GM18867 (cell line): ENCODE data around the gene PTTG1.

Experiments
- ATAC-seq: cut with Tn5 transposase; IDR thresholded peaks from one replicate; pipeline ENCODE4 v1.9.1; 2021; ENCODE audit warnings: mild to moderate bottlenecking, moderate library complexity; ENCODE audit not compliant: unreplicated experiment

PTTG1 gene

DNA sequence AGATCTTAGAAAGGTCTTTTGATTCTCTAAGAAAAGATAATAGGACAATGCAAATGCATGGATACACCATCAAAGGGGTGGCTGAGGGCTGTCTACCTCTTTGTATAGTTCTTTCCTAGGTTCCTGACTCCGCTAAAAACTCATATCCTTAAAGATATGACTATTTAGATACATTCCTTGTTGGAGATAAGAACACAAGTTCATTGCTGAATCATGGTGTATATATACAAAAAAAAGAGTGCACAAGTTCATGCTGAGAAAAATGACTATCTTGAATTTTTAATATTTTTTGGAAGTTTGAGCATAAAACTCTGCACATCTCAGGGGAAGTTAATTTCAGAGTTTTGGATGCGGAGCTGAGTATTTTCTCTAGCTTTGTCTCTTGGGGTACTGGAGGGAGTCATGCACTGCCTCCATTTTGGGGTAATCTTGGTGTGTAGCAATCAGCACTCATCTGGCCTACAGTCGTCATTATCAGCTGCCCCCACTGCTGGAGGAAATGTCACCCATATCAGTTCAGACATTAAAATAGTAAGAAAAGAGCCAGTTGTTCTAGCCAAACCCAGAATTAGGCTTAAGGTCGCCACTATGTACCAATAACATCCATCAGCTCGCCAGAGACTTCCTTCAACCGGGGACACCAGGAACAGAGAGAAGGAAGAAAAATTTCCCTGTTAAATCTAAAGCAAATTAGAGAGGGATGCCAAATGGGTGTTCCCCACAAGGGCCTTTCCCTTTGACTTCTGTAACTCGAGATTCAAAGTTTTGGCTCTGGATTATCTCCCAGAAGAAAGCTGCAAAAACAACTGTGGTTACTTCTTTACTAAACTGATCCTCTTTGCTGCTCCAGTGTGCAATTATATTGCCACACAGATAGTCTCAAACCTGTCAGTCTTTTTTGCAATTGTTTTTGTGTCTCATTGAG lies 49.0 kb downstream of the PTTG1 start:
- no peak for ATAC-seq

DNA sequence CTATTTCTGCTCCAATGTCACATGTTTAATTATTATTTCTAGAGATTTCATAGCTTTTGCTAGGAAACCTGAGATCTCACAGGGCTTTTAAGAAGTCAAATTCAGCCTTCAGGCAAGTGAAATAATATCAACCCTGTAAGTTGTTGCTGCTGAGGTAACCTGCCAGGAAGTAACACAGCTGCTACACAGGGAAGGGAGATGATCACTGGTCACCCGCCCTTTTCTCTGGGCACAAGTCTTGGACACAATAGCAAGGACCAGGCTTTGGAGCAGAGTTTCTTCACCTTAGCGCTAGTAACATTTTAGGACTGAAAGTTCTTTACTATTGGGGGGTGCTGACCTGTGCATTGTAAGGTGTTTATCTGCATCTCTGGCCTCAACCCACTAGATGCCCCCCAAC lies 50.1 kb downstream of the PTTG1 start:
- no peak for ATAC-seq

DNA sequence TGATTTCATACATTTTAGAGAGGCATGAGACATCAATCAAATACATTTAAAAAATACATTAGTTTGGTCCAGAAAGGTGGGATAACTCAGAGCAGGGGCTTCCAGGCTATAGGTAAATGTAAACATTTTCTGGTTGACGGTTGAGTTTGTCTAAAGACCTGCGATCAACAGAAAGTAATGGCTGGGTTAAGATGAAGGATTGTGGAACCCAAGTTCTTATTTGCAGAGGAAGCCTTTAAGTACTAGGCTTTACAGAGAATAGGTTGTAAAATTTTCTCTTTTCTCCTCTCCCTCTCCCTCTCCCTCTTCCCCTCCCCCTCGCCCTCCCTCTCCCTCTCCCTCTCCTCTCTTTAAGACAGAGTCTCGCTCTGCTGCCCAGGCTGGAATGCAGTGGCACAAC lies 50.8 kb downstream of the PTTG1 start:
- ATAC-seq, result no peak

GRCh38 chr5:160473681-160474080 lies 52.0 kb downstream of the PTTG1 start:
- no peak for ATAC-seq

DNA sequence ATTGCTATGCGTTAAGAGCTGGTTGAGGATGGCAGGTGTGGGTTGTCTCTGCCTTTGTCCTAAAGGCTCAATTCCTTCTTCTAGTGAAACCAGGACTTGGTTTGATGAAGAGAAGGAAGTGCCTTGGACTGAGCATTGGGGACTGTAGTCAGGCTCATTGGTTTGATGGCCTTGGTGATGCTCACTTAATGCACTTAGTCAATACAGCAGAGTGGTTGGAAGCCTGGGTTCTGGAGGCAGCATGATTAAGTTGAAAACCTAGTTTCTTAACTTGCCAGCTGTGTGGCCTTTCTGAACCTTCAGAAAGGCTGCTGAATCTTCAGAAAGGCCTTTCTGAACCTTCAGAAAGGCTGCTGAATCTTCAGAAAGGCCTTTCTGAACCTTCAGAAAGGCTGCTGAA lies 52.4 kb downstream of the PTTG1 start:
- no peak for ATAC-seq

- no peak for ATAC-seq
These were observed 54.3 kb downstream of the PTTG1 start for GRCh38 chr5:160475864-160476438.

DNA sequence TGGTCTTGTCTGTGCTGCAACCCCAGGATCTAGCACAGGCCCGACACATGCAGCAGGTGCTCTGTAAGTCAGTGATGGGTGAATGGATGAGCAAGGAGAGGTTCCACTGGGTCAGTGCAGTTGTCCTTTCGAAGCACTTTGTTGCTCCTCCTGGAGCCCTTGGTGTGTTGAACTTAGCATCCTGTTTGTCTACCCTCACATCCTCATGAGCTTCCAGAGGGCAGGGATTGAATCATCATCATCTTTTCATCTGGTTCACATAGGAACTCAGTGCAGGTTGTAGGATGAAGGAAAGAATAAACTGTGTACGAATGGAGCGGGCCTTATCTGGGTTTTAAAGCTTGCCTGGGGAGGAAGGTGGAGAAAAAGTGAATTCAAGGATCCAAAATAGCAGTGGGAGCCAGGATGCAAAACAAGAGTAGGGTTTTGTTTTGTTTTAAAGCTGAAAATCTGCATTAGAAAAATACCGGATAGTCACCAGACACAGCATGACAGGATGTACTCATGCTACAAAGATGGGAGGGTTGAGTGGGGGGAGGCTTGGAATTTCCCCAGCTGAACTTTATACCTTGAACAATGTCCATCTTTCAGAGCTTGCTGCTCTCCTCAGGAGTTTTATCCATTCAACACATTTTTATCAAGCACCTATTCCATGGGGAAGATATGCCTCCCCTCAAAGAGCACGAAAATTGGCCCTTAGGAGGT lies 55.8 kb downstream of the PTTG1 start:
- no peak for ATAC-seq

DNA sequence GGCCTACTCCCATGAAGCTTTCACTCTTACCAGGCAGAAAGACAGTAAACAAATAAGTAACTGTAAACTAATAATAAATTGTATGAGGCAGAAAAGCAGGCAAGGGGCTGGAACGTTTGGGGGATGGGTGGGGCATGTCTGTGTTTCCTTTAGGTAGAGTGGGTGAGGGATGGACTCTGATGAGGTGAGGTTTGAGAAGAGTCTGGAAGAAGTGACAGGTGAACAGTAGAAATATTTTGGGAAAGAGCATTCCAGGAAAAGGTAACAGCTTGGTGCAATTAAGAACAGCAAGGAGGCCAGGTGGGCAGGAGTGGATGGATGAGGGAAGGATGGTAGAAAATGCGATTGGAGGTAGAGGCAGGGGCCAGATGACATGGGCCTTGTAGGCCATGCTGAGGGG lies 56.5 kb downstream of the PTTG1 start:
- ATAC-seq, result no peak
